Liver (tissue), 9 donors: ENCODE measurements around the gene ACADM. TPM values are rescaled to one million over a fixed set of nuclear protein-coding genes. Genes with fewer than 3 reads are reported as not detected.
A peak's percentile ranks its signal among the peaks of the same experiment; 100 is the strongest.
"Not testable (repeated sequence)": the region's sequence is repeated elsewhere in the genome, so short reads cannot be mapped to it uniquely, and the experiment has no call there.

Experiments used
- DNase-seq: peaks from one replicate; pipeline ENCODE4 v3.0.0-alpha.2; 2017; ENCODE audit warnings: low spot score
- H3K27ac ChIP-seq, 2 donors: one replicate each; pipeline ENCODE4 v1.7.0; 2013; ENCODE audit warnings: inconsistent platforms in 2 of 2, low read length in 2 of 2, control low read depth in 1 of 2, low read depth in 1 of 2, mild to moderate bottlenecking in 1 of 2
- H3K27me3 ChIP-seq, 4 donors: one replicate each; pipeline versions ENCODE4 v1.6.1 to v1.7.0; 2013; ENCODE audit warnings: low read length in 3 of 4, inconsistent platforms in 1 of 4, mild to moderate bottlenecking in 1 of 4, moderate library complexity in 1 of 4; ENCODE audit not compliant: control insufficient read depth in 4 of 4, insufficient read depth in 4 of 4
- H3K36me3 ChIP-seq, 4 donors: one replicate each; pipeline versions ENCODE4 v1.6.1 to v1.7.0; 2013; ENCODE audit warnings: low read length in 3 of 4, mild to moderate bottlenecking in 3 of 4, low read depth in 1 of 4, moderate library complexity in 1 of 4; ENCODE audit not compliant: control insufficient read depth in 4 of 4, insufficient read depth in 3 of 4
- H3K4me1 ChIP-seq, 4 donors: one replicate each; pipeline versions ENCODE4 v1.6.1 to v1.7.0; 2013; ENCODE audit warnings: low read length in 3 of 4, mild to moderate bottlenecking in 3 of 4, moderate library complexity in 1 of 4; ENCODE audit not compliant: control insufficient read depth in 4 of 4, insufficient read depth in 4 of 4
- H3K4me3 ChIP-seq, 3 donors: one replicate each; pipeline versions ENCODE4 v1.6.1 to v1.7.0; 2013; ENCODE audit warnings: low read length in 3 of 3, control low read depth in 1 of 3, low read depth in 1 of 3, mild to moderate bottlenecking in 1 of 3
- H3K9ac ChIP-seq, 2 donors: one replicate each; pipeline ENCODE4 v1.7.0; 2013; ENCODE audit warnings: low read length in 2 of 2, mild to moderate bottlenecking in 2 of 2, moderate library complexity in 2 of 2, control low read depth in 1 of 2, low read depth in 1 of 2
- H3K9me3 ChIP-seq, 4 donors: one replicate each; pipeline versions ENCODE4 v1.6.1 to v1.7.0; 2013; ENCODE audit warnings: low read length in 3 of 4; ENCODE audit not compliant: control insufficient read depth in 4 of 4
- ATF3 ChIP-seq: IDR thresholded peaks from 2 replicates; pipeline ENCODE4 v1.6.1; 2016; ENCODE audit warnings: antibody characterized with exemption
- CTCF ChIP-seq: fragments of 150-350 bp; IDR thresholded peaks from 2 replicates; pipeline ENCODE4 v1.5.1; 2017; ENCODE audit warnings: improper control_type of control experiment, low read depth, low read length; ENCODE audit not compliant: missing input control
- EGR1 ChIP-seq, 2 donors: IDR thresholded peaks; 2 replicates each; pipeline ENCODE4 v1.6.1; 2016 to 2018; ENCODE audit warnings: antibody characterized with exemption in 2 of 2, low read depth in 2 of 2
- FOXA1 ChIP-seq: IDR thresholded peaks from 2 replicates; pipeline ENCODE4 v1.6.1; 2016; ENCODE audit warnings: antibody characterized with exemption
- GABPA ChIP-seq, 2 donors: IDR thresholded peaks in 1 of 2; conservative IDR thresholded peaks in 1 of 2; 2 replicates each; pipeline ENCODE4 v1.6.1; 2016; ENCODE audit warnings: antibody characterized with exemption in 2 of 2, mild to moderate bottlenecking in 1 of 2, moderate library complexity in 1 of 2
- HNF4A ChIP-seq, 2 donors: conservative IDR thresholded peaks; 2 replicates each; pipeline ENCODE4 v1.6.1; 2016; ENCODE audit warnings: antibody characterized with exemption in 2 of 2, mild to moderate bottlenecking in 2 of 2
- HNF4G ChIP-seq: IDR thresholded peaks from 2 replicates; pipeline ENCODE4 v1.6.1; 2016; ENCODE audit warnings: antibody characterized with exemption
- JUND ChIP-seq, 2 donors: IDR thresholded peaks; 2 replicates each; pipeline ENCODE4 v1.6.1; 2016; ENCODE audit warnings: antibody characterized with exemption in 2 of 2
- MAX ChIP-seq: IDR thresholded peaks from 2 replicates; pipeline ENCODE4 v1.6.1; 2016; ENCODE audit warnings: antibody characterized with exemption
- NR2F2 ChIP-seq: IDR thresholded peaks from 2 replicates; pipeline ENCODE4 v1.6.1; 2016; ENCODE audit warnings: antibody characterized with exemption
- RAD21 ChIP-seq, 2 donors: IDR thresholded peaks; 2 replicates each; pipeline ENCODE4 v1.6.1; 2016; ENCODE audit warnings: antibody characterized with exemption in 2 of 2, mild to moderate bottlenecking in 2 of 2
- REST ChIP-seq: IDR thresholded peaks from 2 replicates; pipeline ENCODE4 v1.6.1; 2016; ENCODE audit warnings: antibody characterized with exemption, mild to moderate bottlenecking
- RXRA ChIP-seq, 2 donors: IDR thresholded peaks; 2 replicates each; pipeline ENCODE4 v1.6.1; 2017 to 2018; ENCODE audit warnings: antibody characterized with exemption in 2 of 2, mild to moderate bottlenecking in 1 of 2
- SP1 ChIP-seq: IDR thresholded peaks from 2 replicates; pipeline ENCODE4 v1.6.1; 2018; ENCODE audit warnings: antibody characterized with exemption, mild to moderate bottlenecking
- TAF1 ChIP-seq: conservative IDR thresholded peaks from 2 replicates; pipeline ENCODE4 v1.6.1; 2016; ENCODE audit warnings: antibody characterized with exemption, mild to moderate bottlenecking
- YY1 ChIP-seq: IDR thresholded peaks from 2 replicates; pipeline ENCODE4 v1.6.1; 2016; ENCODE audit warnings: antibody characterized with exemption, mild to moderate bottlenecking
- ZBTB33 ChIP-seq: IDR thresholded peaks from 2 replicates; pipeline ENCODE4 v1.6.1; 2016; ENCODE audit warnings: antibody characterized with exemption
- whole genome bisulfite sequencing: extraction: QIAGEN DNeasy Blood & Tissue Kit; methylation state at CpG from one replicate; pipeline ENCODE4 v1.1.7; 2013; 5-methylcytosine and 5-hydroxymethylcytosine counted together
- polyA plus RNA-seq, 2 donors: library from polyadenylated mRNA; stranded (reverse) in 1 of 2; unstranded in 1 of 2; fragments of 200-250 nt in 1 of 2; fragments of >200 nt in 1 of 2; fragmentation: Nextera tagmentation in 1 of 2; extraction: Ambion mirVana in 1 of 2; gene quantifications; one replicate each; pipeline versions ENCODE4 v1.2.1 to v1.2.3, GENCODE V29; 2013 to 2015
- total RNA-seq, 2 donors: library from RNA; depleted of rRNA; stranded (reverse); fragments of >200 nt; gene quantifications; one replicate each; pipeline ENCODE4 v1.2.3, GENCODE V29; 2014
- donor health status: healthy.
- donor health status: healthy.
- donor health status: healthy.
- donor health status: healthy.
- donor health status: healthy.

The ACADM gene
- 100 to 1,000 TPM in 1 of 2 donors, 10 to 100 TPM in 1; 68.3 to 175 TPM for total RNA-seq
- 100 to 1,000 TPM; 131 to 167 TPM for polyA plus RNA-seq

GRCh38 chr1:75724472-75725022, at the start of gene ACADM:
Gene ACADM, plus strand, starts transcription at chr1:75724709. Its CDS starts 79 bp downstream, at chr1:75724788.
- H3K9me3 ChIP-seq, result no peaks in the 10 kb centered on the region
- no peaks in the 10 kb centered on the region for H3K27me3 ChIP-seq
- under 1% methylated on average over 48 of the region's 48 CpGs for WGBS
- H3K4me1 ChIP-seq, result peaks cover 1 to 34% (median 13%) of the 10 kb centered on the region in 4 donors
- H3K36me3 ChIP-seq, result no peaks in the 10 kb centered on the region
- TF ChIP-seq JUND (IDR thresholded peaks at IDR 0.05) (no peak), MAX (no peak), SP1 (peak; percentile 66), GABPA (IDR thresholded peaks at IDR 0.05 in 1 of 2, conservative IDR thresholded peaks at IDR 0.05 in 1 of 2) (peak in 1 of 2 donors; percentile 19), NR2F2 (peak; percentile 64), RXRA (IDR thresholded peaks at IDR 0.05) (peak; percentile 37 to 67), EGR1 (IDR thresholded peaks at IDR 0.05; ENCODE audit: low read depth in 2 of 2) (peak; percentile 94 to 96), YY1 (peak; percentile 91), TAF1 (peak; percentile 86)
- H3K27ac ChIP-seq, result peak within 1 kb of the TSS; percentile 93 to 94
- DNase-seq, result peak; percentile 91
- peak within 1 kb of the TSS; percentile 91 to 99 (median 99) for H3K4me3 ChIP-seq
- H3K9ac ChIP-seq, result peak within 1 kb of the TSS; percentile 52 to 98

- H3K4me1 ChIP-seq, result no peaks in the 10 kb centered on the region
- no peak for TF ChIP-seq RAD21 (IDR thresholded peaks at IDR 0.05)
- TF ChIP-seq RXRA (IDR thresholded peaks at IDR 0.05), result no peak
- TF ChIP-seq REST, result no peak
- TF ChIP-seq ZBTB33, result no peak
- TF ChIP-seq CTCF, result no peak
- no peak for TF ChIP-seq HNF4G
- no peak for TF ChIP-seq FOXA1
- no peak for TF ChIP-seq TAF1
- no peak for TF ChIP-seq HNF4A (conservative IDR thresholded peaks at IDR 0.05)
- TF ChIP-seq MAX, result no peak
- TF ChIP-seq ATF3, result no peak
- H3K36me3 ChIP-seq, result no peaks in the 10 kb centered on the region
- H3K9ac ChIP-seq, result no peak overlapping the region
- H3K27me3 ChIP-seq, result no peaks in the 10 kb centered on the region
- 87% methylated on average over 5 of the region's 5 CpGs for WGBS
- no peaks in the 10 kb centered on the region for H3K9me3 ChIP-seq
- no peak overlapping the region for H3K27ac ChIP-seq
- DNase-seq, result no peak
- no peak overlapping the region for H3K4me3 ChIP-seq
These were observed 47.1 kb upstream of the ACADM start for GRCh38 chr1:75677443-75677842.

GRCh38 chr1:75677964-75678363, 46.5 kb upstream of the ACADM start:
- H3K27me3 ChIP-seq, DNase-seq, H3K27ac ChIP-seq, H3K4me3 ChIP-seq, H3K9ac ChIP-seq, H3K36me3 ChIP-seq, H3K4me1 ChIP-seq, H3K9me3 ChIP-seq: not testable (repeated sequence)
- WGBS, result 61% methylated on average over 10 of the region's 10 CpGs
